ENCODE results near the gene NKAIN4. TPM values are rescaled to one million over a fixed set of nuclear protein-coding genes. Genes with fewer than 3 reads are reported as not detected.
"Not testable (repeated sequence)": the region's sequence is repeated elsewhere in the genome, so short reads cannot be mapped to it uniquely, and the experiment has no call there.

The NKAIN4 gene
- total and polyA plus RNA-seq, 2 experiments from 2014 or later = 13.5 to 21.0 TPM

DNA sequence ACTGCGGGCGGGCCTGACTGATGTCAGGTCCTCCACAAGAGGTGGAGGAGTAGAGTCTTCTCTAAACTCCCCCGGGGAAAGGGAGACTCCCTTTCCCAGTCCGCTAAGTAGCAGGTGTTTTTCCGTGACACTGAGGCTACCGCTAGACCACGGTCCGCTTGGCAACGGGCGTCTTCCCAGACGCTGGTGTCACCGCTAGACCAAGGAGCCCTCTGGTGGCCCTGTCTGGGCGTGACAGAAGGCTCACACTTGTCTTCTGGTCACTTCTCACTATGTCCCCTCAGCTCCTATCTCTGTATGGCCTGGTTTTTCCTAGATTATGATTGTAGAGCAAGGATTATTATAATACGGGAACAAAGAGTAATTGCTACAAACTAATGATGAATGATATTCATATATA, 2.9 kb downstream of the NKAIN4 start:
- H3K4me1 ChIP-seq (ENCODE audit: insufficient read depth) = peaks cover 20% of the 10 kb centered on the region
- H4K20me1 ChIP-seq (ENCODE audit: insufficient read depth, poor library complexity, severe bottlenecking); H3K27ac ChIP-seq; H3K4me2 ChIP-seq; H3K36me3 ChIP-seq (replicated peaks; ENCODE audit: insufficient read depth, low read depth); H3K4me3 ChIP-seq; DNase-seq (ENCODE audit: low spot score); H3K79me2 ChIP-seq; H2AFZ ChIP-seq; H3K9me2 ChIP-seq (replicated peaks; ENCODE audit: insufficient read depth); H3K9me3 ChIP-seq (ENCODE audit: low read depth): not testable (repeated sequence)
- TF ChIP-seq, protein P1, sequence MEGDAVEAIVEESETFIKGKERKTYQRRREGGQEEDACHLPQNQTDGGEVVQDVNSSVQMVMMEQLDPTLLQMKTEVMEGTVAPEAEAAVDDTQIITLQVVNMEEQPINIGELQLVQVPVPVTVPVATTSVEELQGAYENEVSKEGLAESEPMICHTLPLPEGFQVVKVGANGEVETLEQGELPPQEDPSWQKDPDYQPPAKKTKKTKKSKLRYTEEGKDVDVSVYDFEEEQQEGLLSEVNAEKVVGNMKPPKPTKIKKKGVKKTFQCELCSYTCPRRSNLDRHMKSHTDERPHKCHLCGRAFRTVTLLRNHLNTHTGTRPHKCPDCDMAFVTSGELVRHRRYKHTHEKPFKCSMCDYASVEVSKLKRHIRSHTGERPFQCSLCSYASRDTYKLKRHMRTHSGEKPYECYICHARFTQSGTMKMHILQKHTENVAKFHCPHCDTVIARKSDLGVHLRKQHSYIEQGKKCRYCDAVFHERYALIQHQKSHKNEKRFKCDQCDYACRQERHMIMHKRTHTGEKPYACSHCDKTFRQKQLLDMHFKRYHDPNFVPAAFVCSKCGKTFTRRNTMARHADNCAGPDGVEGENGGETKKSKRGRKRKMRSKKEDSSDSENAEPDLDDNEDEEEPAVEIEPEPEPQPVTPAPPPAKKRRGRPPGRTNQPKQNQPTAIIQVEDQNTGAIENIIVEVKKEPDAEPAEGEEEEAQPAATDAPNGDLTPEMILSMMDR (IDR thresholded peaks at IDR 0.05; ENCODE audit: poor library complexity) = peak; percentile 9
- WGBS (ENCODE audit: low lambda C conversion rate, missing lambda C conversion rate) = 61% methylated on average over 14 of the region's 14 CpGs
- peaks cover 27% of the 10 kb centered on the region for H3K27me3 ChIP-seq

DNA sequence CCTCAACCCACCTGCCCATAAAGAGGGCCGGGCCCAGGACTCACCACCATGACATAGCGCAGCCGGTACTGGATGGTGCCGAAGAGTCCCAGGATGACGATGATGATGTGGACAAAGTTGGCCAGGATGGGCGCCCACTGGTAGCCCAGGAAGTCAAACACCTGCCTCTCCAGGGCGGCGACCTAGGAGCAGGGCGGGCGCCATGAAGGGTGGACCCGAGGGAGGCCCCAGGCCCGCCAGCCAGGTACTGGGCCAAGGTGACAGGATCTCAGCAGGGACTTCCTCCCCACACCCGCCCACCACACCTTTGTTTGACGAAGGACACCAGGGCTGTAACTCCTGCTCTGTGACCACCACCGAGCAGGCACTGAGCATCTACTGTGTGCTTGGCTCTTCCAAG, 4.4 kb downstream of the NKAIN4 start:
- H4K20me1 ChIP-seq (ENCODE audit: insufficient read depth, poor library complexity, severe bottlenecking) = no peaks in the 10 kb centered on the region
- no peak overlapping the region for H3K4me3 ChIP-seq
- H3K4me2 ChIP-seq = no peak overlapping the region
- WGBS (ENCODE audit: low lambda C conversion rate, missing lambda C conversion rate) = 89% methylated on average over 15 of the region's 15 CpGs
- no peaks in the 10 kb centered on the region for H3K79me2 ChIP-seq
- H3K36me3 ChIP-seq (replicated peaks; ENCODE audit: insufficient read depth, low read depth) = no peaks in the 10 kb centered on the region
- no peaks in the 10 kb centered on the region for H3K9me2 ChIP-seq (replicated peaks; ENCODE audit: insufficient read depth)
- peaks cover 9% of the 10 kb centered on the region for H3K4me1 ChIP-seq (ENCODE audit: insufficient read depth)
- TF ChIP-seq EZH2phosphoT487 (IDR thresholded peaks at IDR 0.05; ENCODE audit: low read depth, severe bottlenecking, unreplicated experiment) (no peak), EZH2 (IDR thresholded peaks at IDR 0.05; ENCODE audit: borderline replicate concordance) (no peak)
- TF ChIP-seq, protein P1 (IDR thresholded peaks at IDR 0.05; ENCODE audit: poor library complexity) = no peak
- no peaks in the 10 kb centered on the region for H3K9me3 ChIP-seq (ENCODE audit: low read depth)
- no peak overlapping the region for H2AFZ ChIP-seq
- peaks cover 17% of the 10 kb centered on the region for H3K27me3 ChIP-seq
- no peak overlapping the region for H3K27ac ChIP-seq
- DNase-seq (ENCODE audit: low spot score) = no peak

DNA sequence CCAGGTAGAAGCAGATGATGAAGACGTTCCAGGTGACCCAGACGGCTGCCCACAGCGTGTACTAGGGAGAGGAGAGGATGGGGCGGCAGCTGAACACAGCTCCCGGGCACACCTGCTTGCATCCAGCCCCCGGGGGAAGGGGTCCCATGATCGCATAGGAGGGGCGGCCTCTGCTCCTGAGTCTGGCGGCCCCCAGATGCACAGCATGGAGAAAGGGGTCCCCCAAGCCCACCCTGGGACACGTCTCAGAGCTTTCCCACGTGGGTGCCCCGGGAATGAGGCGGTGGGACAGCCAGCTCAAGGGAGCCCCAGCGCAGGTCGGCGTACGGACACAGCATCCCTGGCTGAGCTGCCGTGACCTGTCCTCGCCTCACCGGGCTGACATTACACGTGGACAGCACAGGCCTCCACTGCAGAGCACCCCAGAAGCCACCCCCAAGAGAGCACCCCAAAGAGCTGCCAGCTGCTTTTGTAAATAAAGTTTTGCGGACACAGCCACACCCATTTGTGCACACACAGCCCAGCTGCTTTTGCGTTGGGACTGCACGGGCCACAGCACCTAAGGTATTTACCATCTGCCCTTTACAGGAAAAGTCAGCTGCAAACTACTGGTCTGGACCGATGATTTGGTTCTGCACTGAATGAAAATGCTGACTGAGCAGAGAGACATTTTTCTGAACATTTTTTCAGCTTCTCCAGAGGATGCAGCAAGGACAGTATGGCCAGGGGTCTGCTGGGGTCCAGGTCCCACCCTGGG, 5.2 kb downstream of the NKAIN4 start:
- H3K4me1 ChIP-seq (ENCODE audit: insufficient read depth) = peaks cover 3% of the 10 kb centered on the region
- H3K79me2 ChIP-seq = no peaks in the 10 kb centered on the region
- no peaks in the 10 kb centered on the region for H3K36me3 ChIP-seq (replicated peaks; ENCODE audit: insufficient read depth, low read depth)
- peaks cover 13% of the 10 kb centered on the region for H3K27me3 ChIP-seq
- 82% methylated on average over 24 of the region's 25 CpGs for WGBS (ENCODE audit: low lambda C conversion rate, missing lambda C conversion rate)
- no peak overlapping the region for H3K27ac ChIP-seq
- no peaks in the 10 kb centered on the region for H3K9me3 ChIP-seq (ENCODE audit: low read depth)
- no peak for DNase-seq (ENCODE audit: low spot score)
- TF ChIP-seq, protein P1 (IDR thresholded peaks at IDR 0.05; ENCODE audit: poor library complexity) = no peak
- no peak for TF ChIP-seq EZH2phosphoT487 (IDR thresholded peaks at IDR 0.05; ENCODE audit: low read depth, severe bottlenecking, unreplicated experiment)
- TF ChIP-seq EZH2 (IDR thresholded peaks at IDR 0.05; ENCODE audit: borderline replicate concordance) = no peak
- H3K9me2 ChIP-seq (replicated peaks; ENCODE audit: insufficient read depth) = no peaks in the 10 kb centered on the region
- H2AFZ ChIP-seq = no peak overlapping the region
- no peaks in the 10 kb centered on the region for H4K20me1 ChIP-seq (ENCODE audit: insufficient read depth, poor library complexity, severe bottlenecking)
- no peak overlapping the region for H3K4me2 ChIP-seq
- no peak overlapping the region for H3K4me3 ChIP-seq
